ENCODE data around the gene SIRPB1. TPM values are rescaled to one million over a fixed set of nuclear protein-coding genes. Genes with fewer than 3 reads are reported as not detected.

The SIRPB1 gene
- total and polyA plus RNA-seq, 7 donors = 0.36 to 5.2 (median 1.7) TPM; not detected in 1

DNA sequence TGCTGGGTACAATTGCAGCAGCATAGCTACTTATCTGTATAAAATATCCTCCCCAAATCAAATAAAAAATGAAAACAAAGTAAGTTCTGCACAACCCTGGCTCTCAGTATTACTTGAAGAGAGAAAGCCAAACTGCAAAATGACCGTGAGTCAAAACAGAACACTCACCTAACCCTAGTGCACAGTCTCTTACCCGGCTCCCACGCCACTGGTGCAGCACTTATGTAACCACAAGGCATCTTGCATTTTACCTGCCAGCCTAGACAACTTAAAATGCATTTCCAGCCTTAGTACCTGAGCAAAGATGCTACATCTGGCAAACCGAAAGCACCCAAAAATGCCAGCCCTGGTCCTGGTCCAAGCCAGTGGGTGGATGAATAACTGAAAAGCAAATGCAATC lies 12.4 kb upstream of the SIRPB1 start:
- WGBS, 2 donors = 69 to 84% methylated on average over 4 of the region's 4 CpGs
- H3K9me3 ChIP-seq = no peaks in the 10 kb centered on the region
- H3K27me3 ChIP-seq = no peaks in the 10 kb centered on the region
- H3K36me3 ChIP-seq = no peaks in the 10 kb centered on the region
- intact Hi-C loops (cut with DNase I) = no loop called here
- no peaks in the 10 kb centered on the region for H3K4me1 ChIP-seq
- no peak overlapping the region for H3K4me3 ChIP-seq
- no peak overlapping the region for H3K27ac ChIP-seq
- TF ChIP-seq POLR2AphosphoS5 (IDR thresholded peaks at IDR 0.05) (no peak), EP300 (IDR thresholded peaks at IDR 0.05) (no peak), POLR2A (IDR thresholded peaks at IDR 0.05) (no peak)
- TF ChIP-seq, protein P1, sequence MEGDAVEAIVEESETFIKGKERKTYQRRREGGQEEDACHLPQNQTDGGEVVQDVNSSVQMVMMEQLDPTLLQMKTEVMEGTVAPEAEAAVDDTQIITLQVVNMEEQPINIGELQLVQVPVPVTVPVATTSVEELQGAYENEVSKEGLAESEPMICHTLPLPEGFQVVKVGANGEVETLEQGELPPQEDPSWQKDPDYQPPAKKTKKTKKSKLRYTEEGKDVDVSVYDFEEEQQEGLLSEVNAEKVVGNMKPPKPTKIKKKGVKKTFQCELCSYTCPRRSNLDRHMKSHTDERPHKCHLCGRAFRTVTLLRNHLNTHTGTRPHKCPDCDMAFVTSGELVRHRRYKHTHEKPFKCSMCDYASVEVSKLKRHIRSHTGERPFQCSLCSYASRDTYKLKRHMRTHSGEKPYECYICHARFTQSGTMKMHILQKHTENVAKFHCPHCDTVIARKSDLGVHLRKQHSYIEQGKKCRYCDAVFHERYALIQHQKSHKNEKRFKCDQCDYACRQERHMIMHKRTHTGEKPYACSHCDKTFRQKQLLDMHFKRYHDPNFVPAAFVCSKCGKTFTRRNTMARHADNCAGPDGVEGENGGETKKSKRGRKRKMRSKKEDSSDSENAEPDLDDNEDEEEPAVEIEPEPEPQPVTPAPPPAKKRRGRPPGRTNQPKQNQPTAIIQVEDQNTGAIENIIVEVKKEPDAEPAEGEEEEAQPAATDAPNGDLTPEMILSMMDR (IDR thresholded peaks at IDR 0.05) = no peak
- DNase-seq = no peak

DNA sequence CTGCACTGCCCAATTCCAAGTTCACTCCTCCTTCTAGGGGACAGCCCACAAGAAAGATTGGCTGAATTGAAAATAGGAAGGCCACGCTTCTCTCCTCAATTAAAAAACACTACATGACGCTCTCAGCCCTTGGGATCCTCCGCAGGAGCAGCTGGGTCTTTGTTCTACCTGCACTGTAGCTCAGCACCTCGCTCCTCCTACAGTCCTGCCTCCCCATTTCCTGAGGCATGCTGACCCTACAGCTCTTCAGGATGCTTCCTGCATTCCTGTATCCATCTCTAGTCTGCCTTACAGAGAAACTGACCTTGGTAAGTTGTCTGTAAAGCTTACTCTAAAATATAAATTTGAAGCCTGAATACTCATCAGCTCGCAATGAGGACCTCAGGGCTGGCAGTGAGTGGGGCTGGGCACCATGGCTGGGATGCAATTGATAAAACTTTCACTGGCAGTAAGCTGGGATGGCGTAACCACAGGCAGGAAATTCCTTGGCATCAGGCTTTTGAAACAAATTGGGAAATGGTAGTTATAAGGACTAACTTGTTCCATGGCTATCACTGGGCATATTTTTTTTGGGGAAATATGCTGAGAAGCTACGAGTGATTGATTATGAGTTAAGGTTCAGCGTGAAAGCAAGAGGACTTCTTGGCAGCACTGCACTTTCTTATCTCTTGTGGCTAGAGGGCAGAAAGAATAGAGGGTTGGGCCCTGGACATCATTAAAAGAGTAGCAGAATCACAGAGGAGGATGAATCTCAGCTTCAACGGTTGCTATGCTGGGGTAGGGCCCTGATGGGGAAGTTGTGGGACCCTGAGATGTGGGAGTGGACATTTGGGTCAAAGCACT lies 11.7 kb upstream of the SIRPB1 start:
- intact Hi-C loops (cut with DNase I) = no loop called here
- Histone ChIP-seq H3K4me1 (no peaks in the 10 kb centered on the region), H3K27me3 (no peaks in the 10 kb centered on the region), H3K27ac (no peak overlapping the region), H3K4me3 (no peak overlapping the region), H3K9me3 (no peaks in the 10 kb centered on the region), H3K36me3 (no peaks in the 10 kb centered on the region)
- TF ChIP-seq, protein P1 (IDR thresholded peaks at IDR 0.05) = no peak
- no peak for TF ChIP-seq POLR2A (IDR thresholded peaks at IDR 0.05)
- no peak for TF ChIP-seq POLR2AphosphoS5 (IDR thresholded peaks at IDR 0.05)
- TF ChIP-seq EP300 (IDR thresholded peaks at IDR 0.05) = no peak
- DNase-seq = no peak
- WGBS, 2 donors = 70 to 77% methylated on average over 9 of the region's 9 CpGs

GRCh38 chr20:1630186-1630585 lies 10.4 kb upstream of the SIRPB1 start:
- Histone ChIP-seq H3K36me3 (no peaks in the 10 kb centered on the region), H3K4me1 (no peaks in the 10 kb centered on the region), H3K27me3 (no peaks in the 10 kb centered on the region), H3K9me3 (no peaks in the 10 kb centered on the region), H3K27ac (no peak overlapping the region), H3K4me3 (no peak overlapping the region)
- intact Hi-C loops (cut with DNase I) = no loop called here
- WGBS, 2 donors = 81 to 94% methylated on average over 5 of the region's 5 CpGs
- no peak for TF ChIP-seq EP300 (IDR thresholded peaks at IDR 0.05)
- TF ChIP-seq, protein P1 (IDR thresholded peaks at IDR 0.05) = no peak
- no peak for TF ChIP-seq POLR2A (IDR thresholded peaks at IDR 0.05)
- TF ChIP-seq POLR2AphosphoS5 (IDR thresholded peaks at IDR 0.05) = no peak
- no peak for DNase-seq

DNA sequence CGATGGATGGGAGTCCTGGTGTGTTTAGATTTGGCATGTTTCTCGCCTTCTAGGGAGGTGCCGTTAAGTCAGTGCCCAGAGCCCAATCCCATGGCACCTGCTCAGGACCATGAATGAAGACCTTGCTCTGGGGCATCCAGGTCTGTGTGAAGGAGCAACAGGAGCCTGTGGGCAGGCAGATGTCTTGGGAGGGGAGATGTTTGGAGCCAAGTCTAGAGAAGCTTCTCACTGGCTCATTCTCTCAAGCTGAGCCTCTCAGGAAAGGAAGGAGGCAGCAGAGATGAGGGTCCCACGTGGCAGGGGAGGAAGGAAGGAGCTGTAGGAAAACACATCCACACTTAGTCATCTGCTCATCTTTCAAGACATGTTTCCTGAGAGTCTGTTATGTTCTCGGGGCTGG lies 9.5 kb upstream of the SIRPB1 start:
- no peaks in the 10 kb centered on the region for H3K9me3 ChIP-seq
- intact Hi-C loops (cut with DNase I) = no loop called here
- H3K4me1 ChIP-seq = no peaks in the 10 kb centered on the region
- no peaks in the 10 kb centered on the region for H3K27me3 ChIP-seq
- 71 to 74% methylated on average over 5 of the region's 5 CpGs for WGBS, 2 donors
- no peaks in the 10 kb centered on the region for H3K36me3 ChIP-seq
- no peak overlapping the region for H3K4me3 ChIP-seq
- DNase-seq = no peak
- TF ChIP-seq POLR2A (IDR thresholded peaks at IDR 0.05) (no peak), POLR2AphosphoS5 (IDR thresholded peaks at IDR 0.05) (no peak), EP300 (IDR thresholded peaks at IDR 0.05) (no peak)
- TF ChIP-seq, protein P1 (IDR thresholded peaks at IDR 0.05) = no peak
- H3K27ac ChIP-seq = no peak overlapping the region

Data from sigmoid colon (tissue), 7 donors.